ENCODE data around the gene GALNT18.
"Not testable (repeated sequence)": the region's sequence is repeated elsewhere in the genome, so short reads cannot be mapped to it uniquely, and the experiment has no call there.

The GALNT18 gene

DNA sequence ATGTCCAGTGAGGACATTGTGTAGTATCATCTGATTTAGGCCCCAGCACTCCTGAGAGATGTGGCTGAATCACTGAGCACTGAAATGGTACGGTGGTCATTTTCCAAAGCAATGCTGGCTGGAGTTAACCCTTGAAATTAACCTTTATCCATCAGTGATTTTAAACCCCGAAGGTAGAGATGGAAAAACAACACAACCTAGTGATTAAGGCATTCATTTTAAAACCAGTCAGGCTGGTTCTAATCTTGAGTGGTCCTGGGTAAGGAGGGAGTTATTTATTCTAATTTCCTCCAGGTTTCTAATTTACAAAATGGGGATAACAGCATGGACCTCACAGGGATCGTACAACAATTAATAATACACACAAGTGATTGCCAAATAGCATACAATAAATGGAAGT is 262.2 kb downstream of the GALNT18 start:
- TF ChIP-seq POLR2AphosphoS5 (IDR thresholded peaks at IDR 0.05; ENCODE audit: low read depth) (no peak), SPI1 (IDR thresholded peaks at IDR 0.05; ENCODE audit: borderline replicate concordance, low read depth) (no peak), GABPA (IDR thresholded peaks at IDR 0.05; ENCODE audit: low read depth) (no peak)
- TF ChIP-seq, protein P1, sequence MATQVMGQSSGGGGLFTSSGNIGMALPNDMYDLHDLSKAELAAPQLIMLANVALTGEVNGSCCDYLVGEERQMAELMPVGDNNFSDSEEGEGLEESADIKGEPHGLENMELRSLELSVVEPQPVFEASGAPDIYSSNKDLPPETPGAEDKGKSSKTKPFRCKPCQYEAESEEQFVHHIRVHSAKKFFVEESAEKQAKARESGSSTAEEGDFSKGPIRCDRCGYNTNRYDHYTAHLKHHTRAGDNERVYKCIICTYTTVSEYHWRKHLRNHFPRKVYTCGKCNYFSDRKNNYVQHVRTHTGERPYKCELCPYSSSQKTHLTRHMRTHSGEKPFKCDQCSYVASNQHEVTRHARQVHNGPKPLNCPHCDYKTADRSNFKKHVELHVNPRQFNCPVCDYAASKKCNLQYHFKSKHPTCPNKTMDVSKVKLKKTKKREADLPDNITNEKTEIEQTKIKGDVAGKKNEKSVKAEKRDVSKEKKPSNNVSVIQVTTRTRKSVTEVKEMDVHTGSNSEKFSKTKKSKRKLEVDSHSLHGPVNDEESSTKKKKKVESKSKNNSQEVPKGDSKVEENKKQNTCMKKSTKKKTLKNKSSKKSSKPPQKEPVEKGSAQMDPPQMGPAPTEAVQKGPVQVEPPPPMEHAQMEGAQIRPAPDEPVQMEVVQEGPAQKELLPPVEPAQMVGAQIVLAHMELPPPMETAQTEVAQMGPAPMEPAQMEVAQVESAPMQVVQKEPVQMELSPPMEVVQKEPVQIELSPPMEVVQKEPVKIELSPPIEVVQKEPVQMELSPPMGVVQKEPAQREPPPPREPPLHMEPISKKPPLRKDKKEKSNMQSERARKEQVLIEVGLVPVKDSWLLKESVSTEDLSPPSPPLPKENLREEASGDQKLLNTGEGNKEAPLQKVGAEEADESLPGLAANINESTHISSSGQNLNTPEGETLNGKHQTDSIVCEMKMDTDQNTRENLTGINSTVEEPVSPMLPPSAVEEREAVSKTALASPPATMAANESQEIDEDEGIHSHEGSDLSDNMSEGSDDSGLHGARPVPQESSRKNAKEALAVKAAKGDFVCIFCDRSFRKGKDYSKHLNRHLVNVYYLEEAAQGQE (IDR thresholded peaks at IDR 0.05; ENCODE audit: insufficient replicate concordance, low read depth): no peak
- TF ChIP-seq, protein P2, sequence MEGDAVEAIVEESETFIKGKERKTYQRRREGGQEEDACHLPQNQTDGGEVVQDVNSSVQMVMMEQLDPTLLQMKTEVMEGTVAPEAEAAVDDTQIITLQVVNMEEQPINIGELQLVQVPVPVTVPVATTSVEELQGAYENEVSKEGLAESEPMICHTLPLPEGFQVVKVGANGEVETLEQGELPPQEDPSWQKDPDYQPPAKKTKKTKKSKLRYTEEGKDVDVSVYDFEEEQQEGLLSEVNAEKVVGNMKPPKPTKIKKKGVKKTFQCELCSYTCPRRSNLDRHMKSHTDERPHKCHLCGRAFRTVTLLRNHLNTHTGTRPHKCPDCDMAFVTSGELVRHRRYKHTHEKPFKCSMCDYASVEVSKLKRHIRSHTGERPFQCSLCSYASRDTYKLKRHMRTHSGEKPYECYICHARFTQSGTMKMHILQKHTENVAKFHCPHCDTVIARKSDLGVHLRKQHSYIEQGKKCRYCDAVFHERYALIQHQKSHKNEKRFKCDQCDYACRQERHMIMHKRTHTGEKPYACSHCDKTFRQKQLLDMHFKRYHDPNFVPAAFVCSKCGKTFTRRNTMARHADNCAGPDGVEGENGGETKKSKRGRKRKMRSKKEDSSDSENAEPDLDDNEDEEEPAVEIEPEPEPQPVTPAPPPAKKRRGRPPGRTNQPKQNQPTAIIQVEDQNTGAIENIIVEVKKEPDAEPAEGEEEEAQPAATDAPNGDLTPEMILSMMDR (IDR thresholded peaks at IDR 0.05; ENCODE audit: insufficient read depth, low read length): no peak
- H3K27me3 ChIP-seq (ENCODE audit: insufficient read depth, poor library complexity, severe bottlenecking): no peaks in the 10 kb centered on the region
- DNase-seq (ENCODE audit: low read depth in 1 of 2, low spot score in 1 of 2): no peak
- H3K27ac ChIP-seq (replicated peaks): no peak overlapping the region
- H3K4me3 ChIP-seq (replicated peaks; ENCODE audit: insufficient read depth, low read length): no peak overlapping the region

DNA sequence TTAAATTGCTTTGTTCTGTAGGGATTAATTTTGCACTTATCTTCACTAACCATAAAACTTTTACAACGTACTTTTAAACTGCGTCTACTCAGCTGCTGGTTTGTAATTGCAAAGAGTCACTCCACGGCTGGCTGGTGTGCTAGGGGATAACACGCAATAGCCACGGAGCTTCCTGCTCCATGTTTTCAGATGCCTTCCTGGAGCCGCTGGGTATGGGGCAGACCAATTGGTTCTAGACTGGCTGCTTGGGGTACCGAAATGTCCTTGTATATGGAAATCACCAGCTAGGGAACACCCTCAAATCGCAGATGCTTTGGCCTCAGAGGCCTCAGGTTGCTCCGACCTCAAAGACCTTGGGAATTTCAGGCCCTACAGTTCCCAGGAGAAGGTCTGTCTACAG is 265.0 kb downstream of the GALNT18 start:
- H3K27ac ChIP-seq (replicated peaks): no peak overlapping the region
- TF ChIP-seq, protein P2 (IDR thresholded peaks at IDR 0.05; ENCODE audit: insufficient read depth, low read length): no peak
- TF ChIP-seq POLR2AphosphoS5 (IDR thresholded peaks at IDR 0.05; ENCODE audit: low read depth) (no peak), GABPA (IDR thresholded peaks at IDR 0.05; ENCODE audit: low read depth) (no peak), SPI1 (IDR thresholded peaks at IDR 0.05; ENCODE audit: borderline replicate concordance, low read depth) (no peak)
- TF ChIP-seq, protein P1 (IDR thresholded peaks at IDR 0.05; ENCODE audit: insufficient replicate concordance, low read depth): no peak
- no peak overlapping the region for H3K4me3 ChIP-seq (replicated peaks; ENCODE audit: insufficient read depth, low read length)
- no peak for DNase-seq (ENCODE audit: low read depth in 1 of 2, low spot score in 1 of 2)
- no peaks in the 10 kb centered on the region for H3K27me3 ChIP-seq (ENCODE audit: insufficient read depth, poor library complexity, severe bottlenecking)

DNA sequence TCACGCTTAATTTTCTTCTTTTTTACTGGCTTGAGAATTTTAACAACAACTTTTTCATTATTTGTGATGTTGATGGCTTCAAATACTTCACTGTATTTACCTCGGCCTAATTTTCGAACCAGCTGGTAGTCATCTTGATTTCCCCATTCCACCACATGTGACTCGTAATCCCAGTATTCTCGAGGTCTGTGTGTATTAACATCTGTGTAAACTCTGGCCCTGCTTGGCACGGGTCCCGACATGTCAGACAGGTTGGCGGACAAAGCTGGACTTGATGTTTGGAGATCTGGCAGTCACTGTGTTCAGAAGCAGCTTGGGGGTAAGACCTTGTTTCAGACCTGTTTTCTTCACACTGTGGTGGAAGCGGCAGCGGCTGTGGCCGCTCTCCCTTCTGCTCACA is 268.9 kb downstream of the GALNT18 start, which contains the start of gene CSNK2A3:
Gene CSNK2A3 (minus strand): TSS at position 373 of the 400 bp plus-strand sequence. CDS start 131 bp downstream, at position 242.
- not testable (repeated sequence) for H3K4me3 ChIP-seq (replicated peaks; ENCODE audit: insufficient read depth, low read length); DNase-seq (ENCODE audit: low read depth in 1 of 2, low spot score in 1 of 2); H3K27ac ChIP-seq (replicated peaks)

DNA sequence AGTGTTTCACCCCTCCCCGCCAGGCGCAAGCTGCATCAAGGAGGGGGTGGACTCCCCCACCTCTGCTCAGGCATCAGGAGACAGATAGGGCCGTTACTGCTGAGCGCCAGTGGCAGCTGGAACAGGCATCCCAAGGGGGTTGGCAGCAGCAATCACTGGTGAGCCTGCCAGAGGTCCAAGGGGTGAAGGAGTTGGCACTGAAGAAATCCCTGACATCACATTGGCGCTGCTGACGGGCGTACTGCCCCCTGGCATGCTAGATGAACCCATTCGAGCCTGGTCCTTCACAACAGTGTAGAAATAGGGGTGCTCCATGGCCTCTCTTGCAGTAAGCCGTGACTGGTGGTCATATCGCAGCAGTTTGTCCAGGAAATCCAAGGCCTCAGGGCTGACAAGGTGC is 270.0 kb downstream of the GALNT18 start:
- not testable (repeated sequence) for H3K4me3 ChIP-seq (replicated peaks; ENCODE audit: insufficient read depth, low read length); H3K27ac ChIP-seq (replicated peaks); H3K27me3 ChIP-seq (ENCODE audit: insufficient read depth, poor library complexity, severe bottlenecking); DNase-seq (ENCODE audit: low read depth in 1 of 2, low spot score in 1 of 2)

More for the DNA sequence above, 268.9 kb downstream of the GALNT18 start, which contains the start of gene CSNK2A3:
- not testable (repeated sequence) for H3K27me3 ChIP-seq (ENCODE audit: insufficient read depth, poor library complexity, severe bottlenecking)

DNA sequence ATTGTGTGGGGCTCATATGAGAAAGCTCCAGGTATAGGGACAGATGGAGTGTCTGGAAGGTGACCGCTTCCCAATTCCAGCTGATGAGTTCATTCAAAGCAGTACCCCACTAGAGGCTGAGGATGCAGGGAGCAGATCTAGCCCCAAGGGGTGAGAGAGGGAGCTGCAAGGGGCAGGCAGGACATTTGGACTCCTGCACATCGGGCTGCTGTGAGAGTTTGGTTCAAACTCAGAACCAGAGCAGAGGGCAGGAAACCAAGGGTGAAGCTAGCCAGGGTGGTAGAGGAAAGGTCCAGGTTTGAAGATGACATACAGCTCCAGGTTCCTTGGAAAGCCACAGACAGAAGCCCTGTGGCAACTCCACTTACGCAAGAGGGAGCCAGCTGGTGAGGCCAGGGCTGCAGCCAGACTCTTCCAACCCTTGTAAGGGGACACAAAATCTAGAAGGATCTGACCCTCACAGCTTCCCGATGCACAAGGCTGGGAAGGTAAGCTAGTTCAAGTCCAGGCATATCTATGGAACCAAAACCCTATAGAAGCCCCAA is 270.7 kb downstream of the GALNT18 start:
- DNase-seq (ENCODE audit: low read depth in 1 of 2, low spot score in 1 of 2): peak in 1 of 2 experiments; percentile 16
- TF ChIP-seq SPI1 (IDR thresholded peaks at IDR 0.05; ENCODE audit: borderline replicate concordance, low read depth) (no peak), POLR2AphosphoS5 (IDR thresholded peaks at IDR 0.05; ENCODE audit: low read depth) (no peak), GABPA (IDR thresholded peaks at IDR 0.05; ENCODE audit: low read depth) (no peak)
- TF ChIP-seq, protein P2 (IDR thresholded peaks at IDR 0.05; ENCODE audit: insufficient read depth, low read length): no peak
- TF ChIP-seq, protein P1 (IDR thresholded peaks at IDR 0.05; ENCODE audit: insufficient replicate concordance, low read depth): no peak
- Histone ChIP-seq H3K27me3 (ENCODE audit: insufficient read depth, poor library complexity, severe bottlenecking) (no peaks in the 10 kb centered on the region), H3K4me3 (replicated peaks; ENCODE audit: insufficient read depth, low read length) (no peak overlapping the region), H3K27ac (replicated peaks) (no peak overlapping the region)
